ENCODE measurements around the gene KRTAP4-5. TPM values are rescaled to one million over a fixed set of nuclear protein-coding genes. Genes with fewer than 3 reads are reported as not detected.
"Not testable (repeated sequence)": the region's sequence is repeated elsewhere in the genome, so short reads cannot be mapped to it uniquely, and the experiment has no call there.

KRTAP4-5 gene
- total RNA-seq, 1 donor from 2014 or later = not detected

GRCh38 chr17:41147531-41148204 is 2.0 kb downstream of the KRTAP4-5 start:
- intact Hi-C loops (cut with micrococcal nuclease) = no loop called here

GRCh38 chr17:41145261-41145660 is 4.4 kb downstream of the KRTAP4-5 start:
- intact Hi-C loops (cut with micrococcal nuclease) = no loop called here

- intact Hi-C loops (cut with micrococcal nuclease) = no loop called here
Observed at GRCh38 chr17:41144846-41145245, 4.8 kb downstream of the KRTAP4-5 start.

GRCh38 chr17:41141361-41141760 is 8.3 kb downstream of the KRTAP4-5 start:
- intact Hi-C loops (cut with micrococcal nuclease) = no loop called here

DNA sequence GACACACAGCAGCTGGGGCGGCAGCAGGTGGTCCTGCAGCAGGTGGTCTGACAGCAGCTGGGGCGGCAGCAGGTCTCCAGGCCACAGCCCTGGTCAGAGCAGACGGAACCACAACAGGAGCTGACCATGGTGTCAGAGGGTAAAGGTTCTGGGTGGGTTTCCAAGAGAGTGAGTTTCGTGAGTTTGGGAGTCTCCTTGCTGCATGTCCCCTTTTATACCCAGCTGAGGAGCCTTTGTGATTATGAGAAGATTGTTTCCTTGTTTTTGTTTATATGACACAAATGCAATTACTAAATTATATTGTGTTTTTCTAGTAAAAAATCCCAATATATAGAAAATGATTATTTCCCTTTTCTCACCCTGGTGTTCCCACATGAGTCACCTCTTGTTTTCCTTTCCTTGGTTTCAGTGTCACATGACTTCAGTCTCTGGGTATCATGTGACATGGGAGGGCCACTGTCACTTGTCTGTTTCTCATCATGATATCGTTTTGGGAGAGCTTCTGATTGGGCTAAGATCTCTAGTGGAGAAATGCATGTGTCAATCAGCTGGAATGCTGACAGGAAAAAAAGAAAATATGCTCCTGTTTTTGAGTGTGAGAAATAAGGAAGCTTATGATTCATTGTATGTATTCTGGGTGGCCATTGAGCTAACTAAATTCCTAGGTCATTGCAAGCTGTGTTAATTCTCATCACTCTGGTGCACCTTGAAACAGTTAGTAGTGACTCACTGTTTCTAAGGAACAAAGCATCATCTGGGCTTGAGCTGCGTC is 9.1 kb downstream of the KRTAP4-5 start, which contains the start of gene KRTAP4-6:
TSS of gene KRTAP4-6 (minus strand) at position 185 of the 772 bp plus-strand sequence. CDS start at position 128, 57 bp downstream.
- intact Hi-C loops (cut with micrococcal nuclease) = no loop called here

DNA sequence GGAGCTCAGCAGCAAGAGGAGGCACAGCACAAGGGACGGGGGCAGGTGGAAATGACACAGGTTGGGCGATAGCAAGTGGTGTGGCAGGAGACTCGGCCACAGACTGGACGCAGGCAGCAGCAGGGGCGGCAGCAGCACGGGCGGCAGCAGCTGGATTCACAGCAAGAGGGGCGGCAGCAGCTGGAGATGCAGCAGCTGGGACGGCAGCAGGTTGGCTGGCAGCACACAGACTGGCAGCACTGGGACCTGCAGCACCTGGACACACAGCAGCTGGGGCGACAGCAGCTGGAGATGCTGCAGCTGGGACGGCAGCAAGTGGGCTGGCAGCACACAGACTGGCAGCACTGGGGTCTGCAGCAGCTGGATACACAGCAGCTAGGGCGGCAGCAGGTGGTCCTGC is 9.8 kb downstream of the KRTAP4-5 start:
- intact Hi-C loops (cut with micrococcal nuclease) = loop anchor here (2.0 kb wide), 1 partner anchor 55 kb away; the partner anchor contains the start of gene KRTAP4-7

DNA sequence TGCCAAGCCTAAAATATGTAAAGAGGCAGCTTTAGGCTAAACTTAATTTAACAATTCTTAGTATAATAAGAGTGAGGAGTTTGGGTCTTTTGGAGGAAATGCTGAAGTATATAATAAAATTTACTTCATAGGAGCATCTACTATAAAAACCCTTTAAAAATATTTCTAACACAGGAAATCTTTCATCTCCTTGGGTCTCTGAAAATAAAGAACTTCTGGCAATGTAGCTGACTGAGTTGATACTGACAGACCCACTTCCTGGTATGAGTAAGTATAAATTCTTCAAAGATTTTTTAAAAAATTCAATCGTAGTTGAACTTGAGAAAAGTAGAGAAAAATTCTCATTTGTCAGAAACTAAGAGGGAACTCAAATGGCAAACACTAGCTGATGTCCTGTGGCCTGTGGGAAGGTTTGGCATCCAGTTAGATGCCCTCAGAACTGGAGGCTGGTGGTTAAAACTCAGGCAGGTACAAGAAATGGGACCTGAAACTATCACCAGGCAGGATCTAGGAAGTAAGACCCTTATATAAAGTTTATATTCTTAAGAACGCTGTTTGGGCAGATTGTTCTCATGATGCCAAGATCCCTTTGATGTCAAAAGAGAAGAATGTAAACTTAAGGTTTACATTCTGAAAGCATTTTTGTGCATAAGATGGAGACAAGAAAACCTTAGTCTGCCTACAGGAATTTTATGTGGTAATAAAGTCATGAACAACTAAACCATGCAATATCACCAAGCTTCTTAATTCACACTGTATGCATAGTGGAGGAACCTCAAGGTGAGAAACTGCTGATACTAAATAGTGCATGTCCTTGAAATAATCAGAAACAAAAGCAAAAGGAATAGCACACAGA is 15.5 kb downstream of the KRTAP4-5 start:
- intact Hi-C loops (cut with micrococcal nuclease) = no loop called here

- intact Hi-C loops (cut with micrococcal nuclease) = no loop called here
Observed at GRCh38 chr17:41131979-41132378, 17.6 kb downstream of the KRTAP4-5 start.

DNA sequence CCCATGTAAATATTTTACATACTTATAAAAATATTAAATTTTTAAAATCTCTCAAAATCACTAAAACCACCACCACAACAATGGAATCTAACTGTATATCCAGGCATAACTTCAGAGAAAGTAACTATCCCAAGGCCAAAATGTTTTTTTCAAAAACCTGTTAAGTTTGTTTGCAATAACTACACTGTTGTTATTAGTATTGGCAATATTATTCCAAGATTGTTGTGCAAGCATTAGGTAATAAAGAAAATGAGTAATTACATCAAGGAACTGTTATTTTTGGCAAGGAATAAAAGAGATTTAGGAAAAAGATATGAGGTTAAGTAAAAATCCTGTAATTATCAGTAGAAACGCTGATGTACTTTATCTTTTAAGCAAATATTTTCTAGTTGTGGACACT is 22.3 kb downstream of the KRTAP4-5 start:
- intact Hi-C loops (cut with micrococcal nuclease) = no loop called here

- intact Hi-C loops (cut with micrococcal nuclease) = no loop called here
Observed at GRCh38 chr17:41126412-41126811, 23.2 kb downstream of the KRTAP4-5 start.

DNA sequence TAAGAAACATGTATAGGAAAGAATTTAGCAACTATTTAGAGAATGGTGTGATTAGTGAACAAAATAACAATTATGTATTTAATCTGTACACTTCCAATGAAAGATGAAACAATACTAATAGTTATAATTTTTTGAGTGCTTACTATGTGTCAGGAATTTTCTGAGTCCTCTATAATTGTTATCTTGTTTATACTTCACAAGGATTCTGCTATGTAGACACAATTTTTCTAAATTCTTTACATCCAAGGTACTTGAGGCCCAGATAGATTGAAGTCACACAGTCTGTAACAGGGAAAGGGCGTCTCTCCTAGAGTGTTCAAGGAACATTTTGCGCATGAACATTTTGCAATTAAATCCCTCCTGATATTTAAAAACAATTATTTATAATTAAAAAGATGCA is 24.6 kb downstream of the KRTAP4-5 start:
- intact Hi-C loops (cut with micrococcal nuclease) = no loop called here

GRCh38 chr17:41123991-41124371 is 25.6 kb downstream of the KRTAP4-5 start, which contains the start of gene KRTAP4-12:
Gene KRTAP4-12 (minus strand): TSS chr17:41124182. CDS start chr17:41124122, 60 bp downstream.
- intact Hi-C loops (cut with micrococcal nuclease) = not testable (repeated sequence)

DNA sequence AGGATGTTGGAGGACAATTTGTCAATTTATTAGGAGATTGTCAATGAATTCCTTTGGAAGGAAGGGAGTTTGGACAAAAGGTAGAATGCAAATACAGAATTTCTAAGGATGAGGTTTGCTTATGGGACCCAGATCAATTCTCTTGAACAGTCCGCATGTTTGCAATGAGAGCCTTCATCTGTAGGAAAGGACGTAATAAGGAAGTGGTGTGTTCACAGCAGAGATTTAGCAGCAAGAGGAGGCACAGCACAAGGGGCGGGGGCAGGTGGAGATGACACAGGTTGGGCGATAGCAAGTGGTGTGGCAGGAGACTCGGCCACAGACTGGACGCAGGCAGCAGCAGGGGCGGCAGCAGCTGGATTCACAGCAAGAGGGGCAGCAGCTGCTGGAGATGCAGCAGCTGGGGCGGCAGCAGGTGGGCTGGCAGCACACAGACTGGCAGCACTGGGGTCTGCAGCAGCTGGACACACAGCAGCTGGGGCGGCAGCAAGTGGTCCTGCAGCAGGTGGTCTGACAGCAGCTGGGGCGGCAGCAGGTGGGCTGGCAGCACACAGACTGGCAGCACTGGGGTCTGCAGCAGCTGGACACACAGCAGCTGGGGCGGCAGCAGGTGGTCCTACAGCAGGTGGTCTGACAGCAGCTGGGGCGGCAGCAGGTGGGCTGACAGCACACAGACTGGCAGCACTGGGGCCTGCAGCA is 26.2 kb downstream of the KRTAP4-5 start:
- intact Hi-C loops (cut with micrococcal nuclease) = not testable (repeated sequence)

DNA sequence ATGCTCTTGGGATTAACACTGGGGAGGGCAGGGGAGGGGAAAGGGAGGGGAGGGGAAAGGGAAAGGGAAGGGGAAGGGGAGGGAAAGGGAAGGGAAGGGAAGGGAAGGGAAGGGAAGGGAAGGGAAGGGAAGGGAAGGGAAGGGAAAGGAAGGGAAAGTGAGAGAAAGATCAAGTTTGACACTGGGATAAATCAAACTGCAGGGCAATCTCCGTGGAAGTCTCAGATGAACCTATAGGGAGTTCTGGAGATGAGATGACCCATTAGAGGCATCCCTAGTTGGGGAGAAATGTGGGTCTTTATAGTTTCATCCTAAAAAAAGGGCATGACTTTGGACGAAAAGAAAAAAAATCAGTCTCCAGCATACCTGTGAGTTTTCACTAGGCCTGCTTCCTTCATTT is 27.9 kb downstream of the KRTAP4-5 start:
- intact Hi-C loops (cut with micrococcal nuclease) = no loop called here

DNA sequence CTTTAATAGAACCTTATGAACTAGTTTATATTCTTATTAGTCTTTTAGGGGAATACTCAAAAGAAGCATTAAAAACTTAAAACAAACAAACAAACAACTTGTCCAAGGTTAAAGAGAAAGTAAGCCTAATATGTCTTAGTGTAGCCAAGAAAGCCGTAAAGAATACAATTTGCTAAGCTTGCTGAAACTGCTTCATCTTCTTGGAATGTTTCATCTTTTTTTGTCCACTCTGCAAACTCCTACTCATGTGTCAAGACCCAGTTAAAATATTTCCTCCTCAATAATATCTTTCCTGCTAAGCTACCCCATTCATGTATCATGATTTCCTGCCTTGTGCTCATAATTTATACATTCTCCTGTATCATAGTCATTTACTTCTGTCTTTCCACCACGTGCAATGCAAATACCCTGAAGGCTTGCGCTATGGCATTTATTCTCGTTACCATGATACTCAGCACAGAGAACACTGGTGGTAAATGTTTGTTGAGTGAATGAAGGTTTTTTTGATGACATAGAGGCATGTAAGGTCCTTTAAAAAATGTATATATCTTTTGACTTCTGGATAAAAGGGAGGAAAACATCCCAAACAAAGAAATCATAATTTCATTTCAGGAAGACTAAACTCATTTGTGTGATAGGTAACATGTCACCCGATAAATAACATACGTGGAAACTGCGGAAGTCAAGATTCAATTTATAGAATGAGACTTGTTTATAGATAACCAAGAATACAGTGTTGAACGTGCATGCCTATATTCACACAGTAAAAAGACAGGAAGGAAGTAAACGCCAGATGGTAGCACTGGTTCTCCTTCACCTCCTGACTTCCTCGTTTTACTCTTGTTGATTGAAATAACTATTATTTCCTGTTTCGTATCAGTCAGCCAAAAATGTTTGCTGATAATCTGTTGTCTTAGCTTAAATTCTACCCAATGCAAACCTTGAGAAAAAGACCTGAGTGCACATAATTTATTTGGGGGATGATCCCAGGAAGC is 29.6 kb downstream of the KRTAP4-5 start:
- intact Hi-C loops (cut with micrococcal nuclease) = not testable (repeated sequence)

DNA sequence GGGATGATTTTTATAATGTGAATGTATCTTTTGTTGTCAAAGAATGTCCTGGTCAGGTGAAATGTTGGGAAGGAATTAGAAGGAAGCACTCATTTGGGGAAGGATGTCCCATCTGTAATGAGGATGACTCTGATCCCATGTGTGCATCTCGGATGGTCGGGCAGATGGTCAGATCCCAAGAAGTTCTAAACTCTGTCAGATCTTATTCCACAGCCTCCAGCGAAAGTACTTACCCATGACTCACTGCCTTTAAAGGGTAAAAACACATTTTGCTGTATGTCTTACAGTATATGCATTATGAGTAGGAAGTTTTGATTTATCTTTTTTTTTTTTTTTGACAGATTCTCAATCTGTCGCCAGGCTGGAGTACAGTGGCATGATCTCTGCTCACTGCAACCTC is 30.9 kb downstream of the KRTAP4-5 start:
- intact Hi-C loops (cut with micrococcal nuclease) = no loop called here

GRCh38 chr17:41117846-41118386 is 31.7 kb downstream of the KRTAP4-5 start, which contains the start of gene KRTAP4-11:
Gene KRTAP4-11 (minus strand): TSS chr17:41118373. CDS start chr17:41118315, 58 bp downstream.
- intact Hi-C loops (cut with micrococcal nuclease) = not testable (repeated sequence)

DNA sequence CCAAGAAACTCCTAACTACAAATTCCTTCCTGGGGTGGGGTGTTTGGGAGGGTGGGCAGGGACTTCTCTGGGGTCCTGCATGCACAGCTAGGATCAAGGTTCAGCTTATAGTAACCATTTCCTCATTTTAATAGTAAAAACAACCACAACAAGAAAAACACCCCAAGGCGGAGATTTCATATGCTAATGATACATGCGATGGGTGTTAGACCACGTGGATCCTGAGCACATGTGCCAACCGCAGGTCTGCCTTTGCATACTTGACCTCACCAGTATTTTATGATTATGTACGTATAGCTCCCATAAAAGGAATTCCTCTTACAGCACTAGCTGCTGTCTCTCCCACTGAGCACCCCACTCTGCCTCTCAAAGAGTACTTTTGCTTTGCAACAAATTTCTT is 33.3 kb downstream of the KRTAP4-5 start:
- intact Hi-C loops (cut with micrococcal nuclease) = no loop called here

DNA sequence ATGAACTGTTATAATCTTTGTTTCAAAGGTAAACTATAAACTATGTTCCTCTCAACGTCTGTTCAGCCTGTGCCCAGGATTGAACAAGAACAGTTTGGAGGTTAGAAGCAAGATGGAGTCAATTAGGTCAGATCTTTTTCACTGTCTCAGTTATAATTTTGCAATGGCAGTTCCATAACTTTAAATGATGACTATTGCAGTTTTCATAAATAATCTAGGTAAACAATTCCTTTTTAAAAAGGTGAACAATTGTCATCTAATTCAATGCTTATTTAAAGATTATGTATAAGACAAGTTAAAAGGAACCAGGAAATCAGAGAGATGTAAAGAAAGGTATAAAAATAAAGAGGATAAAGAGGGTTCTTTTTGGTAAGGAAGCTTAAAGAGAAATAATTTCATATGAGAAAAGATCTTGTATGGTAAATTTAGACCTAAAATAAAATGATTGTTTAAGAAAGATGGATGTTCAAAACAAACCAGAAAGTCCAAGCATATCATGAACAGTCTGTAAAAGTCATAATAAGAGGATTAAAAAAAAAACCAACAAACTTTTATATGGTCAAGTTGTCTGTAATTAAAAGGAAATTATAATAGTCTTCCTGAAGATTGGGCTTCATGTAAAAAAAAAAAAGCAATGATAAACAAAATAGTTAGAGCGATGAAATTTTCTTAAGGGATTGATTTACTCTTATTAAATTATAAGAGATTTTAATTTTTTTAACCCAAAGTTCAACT is 38.3 kb downstream of the KRTAP4-5 start:
- intact Hi-C loops (cut with micrococcal nuclease) = no loop called here

Measured in T-helper 1 cell treated with Interleukin-12 subunit alpha and Interleukin-12 subunit beta and Interleukin-4 antibody, amounts not matched to agents 30 ng/mL and 1 ng/mL, for 36 hours (primary cell).